DMS53 treated with DMSO at 0.1 percent for 48 hours (cell line): ENCODE results near the gene RNF212.
"Not testable (repeated sequence)": the region's sequence is repeated elsewhere in the genome, so short reads cannot be mapped to it uniquely, and the experiment has no call there.

Source experiments
- DNase-seq: peaks from one replicate; lab custom pipeline; 2025; ENCODE audit not compliant: unreplicated experiment; lab: John Stamatoyannopoulos, UW

RNF212 gene

GRCh38 chr4:1069394-1069793 is 44.0 kb downstream of the RNF212 start:
- no peak for DNase-seq

DNA sequence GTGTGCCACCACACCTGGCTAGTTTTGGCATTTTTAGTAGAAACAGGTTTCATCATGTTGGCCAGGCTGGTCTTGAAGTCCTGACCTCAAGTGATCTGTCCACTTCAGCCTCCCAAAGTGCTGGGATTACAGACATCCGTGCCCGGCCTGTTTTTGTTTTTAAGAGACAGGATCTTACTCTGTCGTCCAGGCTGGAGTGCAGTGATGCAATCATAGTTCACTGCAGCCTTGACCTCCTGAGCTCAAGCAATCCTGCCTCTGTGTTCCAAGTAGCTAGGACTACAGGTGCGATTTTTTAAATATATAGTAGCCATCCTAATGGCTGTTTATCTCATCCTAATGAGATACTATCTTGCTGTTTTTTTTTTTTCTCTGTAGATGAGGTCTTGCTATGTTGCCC is 47.6 kb downstream of the RNF212 start:
- DNase-seq, result no peak

DNA sequence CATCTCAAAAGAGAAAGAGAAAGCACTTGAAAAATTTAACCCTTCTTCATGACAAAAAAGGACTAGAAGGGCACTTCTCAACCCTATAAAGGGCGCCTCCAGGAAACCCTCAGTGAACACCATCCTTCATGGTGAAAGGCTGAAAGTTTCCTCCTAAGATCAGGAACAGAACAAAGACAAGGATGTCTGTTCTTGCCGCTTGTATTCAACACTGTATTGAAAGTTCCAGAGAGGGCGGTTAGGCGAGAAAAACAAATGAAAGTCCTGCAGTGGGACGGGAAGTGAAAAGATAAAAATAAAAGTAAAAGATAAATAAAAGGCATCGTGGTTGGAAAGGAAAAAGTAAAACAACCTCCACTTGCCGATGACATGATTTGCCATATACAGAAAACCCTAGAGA is 50.9 kb downstream of the RNF212 start:
- DNase-seq, result no peak

- DNase-seq, result no peak
These were observed 51.6 kb downstream of the RNF212 start for GRCh38 chr4:1061760-1062159.

- DNase-seq, result no peak
These were observed 52.2 kb downstream of the RNF212 start for GRCh38 chr4:1061056-1061700.

DNA sequence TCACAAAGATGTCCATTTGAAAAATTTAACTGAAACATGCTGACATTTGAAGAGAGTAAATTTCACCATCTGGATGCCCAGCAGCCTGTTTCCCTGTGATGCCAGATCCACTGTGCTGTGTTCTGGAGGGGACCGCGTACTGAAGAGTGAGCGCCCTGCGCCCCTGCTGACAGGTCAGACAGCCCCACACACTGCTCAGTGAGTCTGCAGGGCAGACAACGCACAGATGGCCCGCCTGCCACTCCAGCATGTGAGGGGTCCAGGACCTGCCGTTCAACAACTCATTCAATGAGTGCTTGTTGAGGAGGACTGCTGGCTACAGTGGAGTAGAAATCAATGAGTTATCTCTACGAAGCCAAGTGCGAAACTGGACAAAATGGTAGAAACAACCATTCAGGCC is 52.7 kb downstream of the RNF212 start:
- DNase-seq, result no peak

DNA sequence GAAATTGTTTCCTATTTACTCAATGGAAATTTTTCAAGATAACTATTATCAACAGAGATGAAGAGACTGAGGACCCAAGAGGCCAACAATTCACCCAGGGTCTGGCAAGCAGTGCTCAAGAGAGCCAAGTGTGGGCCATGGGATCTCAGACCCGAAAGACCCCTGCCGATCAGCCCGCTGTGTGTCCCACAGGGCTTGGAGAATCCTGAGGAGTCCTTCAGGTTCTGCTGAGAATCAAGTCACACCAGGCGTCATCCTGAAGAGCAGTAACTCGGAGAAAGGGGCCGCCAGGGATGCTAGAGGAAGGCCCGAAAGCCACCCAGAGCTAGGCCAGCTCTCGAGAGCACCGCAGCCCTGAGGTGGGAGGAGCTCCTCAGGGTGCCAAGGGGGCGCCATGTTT is 53.2 kb downstream of the RNF212 start:
- no peak for DNase-seq

- DNase-seq, result no peak
These were observed 54.2 kb downstream of the RNF212 start for GRCh38 chr4:1058997-1059665.

DNA sequence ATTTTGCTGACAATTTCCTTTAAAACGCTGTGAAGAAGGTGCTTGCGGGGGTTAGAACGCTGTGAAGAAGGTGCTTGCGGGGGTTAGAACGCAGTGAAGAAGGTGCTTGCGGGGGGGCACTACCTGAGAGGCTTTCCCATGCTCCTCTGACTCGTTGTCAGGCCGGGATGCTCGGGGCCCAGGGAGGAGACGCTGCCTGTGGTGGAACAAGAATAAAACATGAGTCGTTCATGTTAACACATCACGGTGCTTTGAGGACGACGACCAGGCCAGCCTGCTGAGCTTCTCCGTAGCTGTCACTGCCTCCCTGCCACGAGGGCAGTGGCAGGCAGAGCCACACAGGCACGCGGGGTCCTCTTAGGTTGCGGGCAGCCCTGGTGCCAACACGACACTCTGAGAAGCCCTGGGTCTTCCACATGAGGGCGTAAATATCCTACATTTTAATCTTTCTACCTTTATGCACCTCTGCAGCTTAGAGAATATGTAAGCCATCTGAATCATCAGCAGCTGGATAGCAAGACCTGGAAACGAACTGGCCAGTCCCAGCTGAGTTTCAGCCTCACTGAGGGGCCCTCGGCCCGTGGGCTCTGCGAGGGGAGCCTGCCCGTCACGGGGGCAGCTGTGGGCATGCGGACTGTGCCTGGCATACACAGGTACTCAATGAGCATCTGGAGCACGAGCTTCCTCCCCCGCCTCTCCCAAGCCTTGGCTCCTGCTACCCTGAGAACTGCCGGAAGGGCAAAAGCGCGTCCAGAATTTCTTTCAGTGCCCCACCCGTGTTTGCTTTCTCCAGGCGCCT is 55.0 kb downstream of the RNF212 start:
- peak; percentile 22 for DNase-seq

GRCh38 chr4:1057403-1057745 is 56.0 kb downstream of the RNF212 start:
- no peak for DNase-seq

DNA sequence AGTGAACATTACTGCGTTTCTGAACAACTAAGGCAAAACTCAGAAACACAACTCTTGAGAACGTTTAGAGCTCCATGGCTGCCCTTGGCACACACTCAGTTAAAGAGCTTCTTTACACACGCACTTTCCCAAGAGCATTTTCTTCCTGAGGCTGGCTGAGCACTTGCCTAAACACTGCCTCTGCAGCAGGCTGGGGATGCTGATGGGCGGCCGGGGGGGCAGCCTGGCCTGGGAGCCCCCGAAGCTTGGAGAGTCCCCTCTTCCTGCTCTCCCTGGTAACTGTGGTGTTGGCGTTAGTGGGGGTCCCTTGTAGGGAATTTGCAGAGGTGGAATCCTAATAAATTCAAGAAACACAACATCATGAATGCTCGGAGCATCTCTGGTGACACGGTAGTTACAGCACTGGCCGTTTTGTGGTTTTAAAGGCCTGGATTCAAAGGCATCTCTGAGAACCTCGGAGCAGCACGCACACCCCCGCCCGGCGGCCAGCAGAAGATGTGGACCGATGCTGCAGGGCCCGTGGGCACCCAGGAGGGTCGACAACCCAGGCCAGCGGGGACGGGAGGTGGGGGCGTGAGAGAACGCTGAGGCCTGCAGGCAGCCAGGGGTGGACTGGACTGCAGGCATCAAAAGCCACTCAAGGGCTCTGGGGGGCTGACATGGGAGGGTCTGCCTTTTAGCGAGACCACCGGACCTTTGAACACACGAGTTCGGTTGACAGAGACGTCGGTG is 56.5 kb downstream of the RNF212 start:
- no peak for DNase-seq

DNA sequence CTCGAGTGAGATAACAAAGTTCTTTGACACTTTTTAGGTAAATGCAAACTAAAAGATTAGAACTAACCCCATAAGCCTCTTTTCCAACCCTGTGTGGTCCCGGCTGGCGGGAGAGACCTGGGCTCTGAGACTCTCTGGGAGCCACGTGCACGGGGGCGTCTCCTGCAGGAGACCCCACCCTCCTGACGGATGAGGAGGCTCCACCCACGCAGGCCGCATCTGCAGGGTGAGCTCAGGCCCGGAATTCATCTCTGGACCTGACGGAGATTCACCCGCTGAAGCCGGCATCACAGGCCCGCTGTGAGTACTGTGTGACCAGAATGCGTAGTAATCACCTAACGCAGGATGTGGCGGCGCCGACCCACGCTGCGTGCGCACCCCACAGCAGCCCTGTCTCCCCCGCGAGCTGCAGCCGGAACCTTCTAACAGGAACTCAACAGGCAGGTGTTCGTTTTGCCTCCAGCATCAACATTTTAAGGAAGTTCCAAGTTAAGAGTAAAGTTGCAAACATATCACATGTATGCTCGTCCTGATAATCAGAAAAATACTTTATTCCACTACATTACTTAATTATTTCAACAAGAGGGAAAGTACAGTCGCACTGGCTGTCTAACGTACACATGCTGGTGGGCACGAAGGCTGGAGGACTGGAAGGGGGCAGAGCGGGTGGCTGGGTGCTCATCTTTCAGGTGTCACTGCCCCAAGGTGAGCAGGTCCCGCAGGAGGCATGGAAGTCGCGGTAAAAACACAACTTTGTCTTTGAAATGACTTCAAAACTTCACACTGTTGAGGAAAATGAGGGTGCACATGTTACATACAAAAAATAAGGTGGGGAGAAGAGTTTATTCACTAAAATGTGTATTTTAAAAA is 57.4 kb downstream of the RNF212 start:
- DNase-seq, result no peak

GRCh38 chr4:1055243-1055701 is 58.1 kb downstream of the RNF212 start:
- not testable (repeated sequence) for DNase-seq

- not testable (repeated sequence) for DNase-seq
These were observed 58.6 kb downstream of the RNF212 start for GRCh38 chr4:1054696-1055242.

GRCh38 chr4:1053891-1054290 is 59.5 kb downstream of the RNF212 start:
- not testable (repeated sequence) for DNase-seq

- DNase-seq, result peak; percentile 29
These were observed 60.2 kb downstream of the RNF212 start for GRCh38 chr4:1053080-1053661.

- DNase-seq, result no peak
These were observed 61.1 kb downstream of the RNF212 start for GRCh38 chr4:1052231-1052671.

- no peak for DNase-seq
These were observed 61.9 kb downstream of the RNF212 start for GRCh38 chr4:1051472-1051871.

- no peak for DNase-seq
These were observed 62.7 kb downstream of the RNF212 start for GRCh38 chr4:1050486-1051213.
